Upper lobe of left lung (tissue), 4 donors: ENCODE measurements around the gene IFT57.

Experiments used
- POLR2A ChIP-seq, 4 donors: fragments of 450-650 bp; IDR thresholded peaks; one replicate each; pipeline ENCODE4 v1.5.1; 2016 to 2017; ENCODE audit warnings: antibody characterized with exemption in 4 of 4, mild to moderate bottlenecking in 2 of 4
- TF ChIP-seq, protein P1 (sequence below), 6 experiments: fragments of 450-650 bp in 4 of 6; fragments of 200-600 bp in 2 of 6; sonication (generic) in 2 of 6; IDR thresholded peaks; one replicate each; pipeline ENCODE4 v1.5.1; 2016 to 2019; ENCODE audit warnings: antibody characterized with exemption in 6 of 6

DNA sequence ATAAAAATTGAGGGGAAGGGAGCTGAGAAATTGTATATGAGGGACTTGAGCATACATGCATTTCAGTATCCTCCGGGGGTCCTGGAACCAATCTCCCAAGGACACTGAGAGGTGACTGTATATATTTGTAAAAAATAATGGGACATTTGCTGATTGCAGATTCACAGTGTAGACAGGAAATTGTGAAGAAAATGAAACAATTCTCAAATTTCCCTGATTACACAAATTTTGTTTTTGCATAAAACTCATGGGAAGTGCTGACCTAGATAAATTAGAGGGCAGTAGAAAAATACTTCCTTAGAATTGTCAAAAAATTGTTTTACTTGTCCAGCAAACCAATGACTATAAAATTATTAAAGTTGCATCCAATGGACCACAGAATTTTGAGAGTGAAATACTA is 64.0 kb downstream of the IFT57 start:
- TF ChIP-seq, protein P1, sequence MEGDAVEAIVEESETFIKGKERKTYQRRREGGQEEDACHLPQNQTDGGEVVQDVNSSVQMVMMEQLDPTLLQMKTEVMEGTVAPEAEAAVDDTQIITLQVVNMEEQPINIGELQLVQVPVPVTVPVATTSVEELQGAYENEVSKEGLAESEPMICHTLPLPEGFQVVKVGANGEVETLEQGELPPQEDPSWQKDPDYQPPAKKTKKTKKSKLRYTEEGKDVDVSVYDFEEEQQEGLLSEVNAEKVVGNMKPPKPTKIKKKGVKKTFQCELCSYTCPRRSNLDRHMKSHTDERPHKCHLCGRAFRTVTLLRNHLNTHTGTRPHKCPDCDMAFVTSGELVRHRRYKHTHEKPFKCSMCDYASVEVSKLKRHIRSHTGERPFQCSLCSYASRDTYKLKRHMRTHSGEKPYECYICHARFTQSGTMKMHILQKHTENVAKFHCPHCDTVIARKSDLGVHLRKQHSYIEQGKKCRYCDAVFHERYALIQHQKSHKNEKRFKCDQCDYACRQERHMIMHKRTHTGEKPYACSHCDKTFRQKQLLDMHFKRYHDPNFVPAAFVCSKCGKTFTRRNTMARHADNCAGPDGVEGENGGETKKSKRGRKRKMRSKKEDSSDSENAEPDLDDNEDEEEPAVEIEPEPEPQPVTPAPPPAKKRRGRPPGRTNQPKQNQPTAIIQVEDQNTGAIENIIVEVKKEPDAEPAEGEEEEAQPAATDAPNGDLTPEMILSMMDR (IDR thresholded peaks at IDR 0.05) = no peak
- no peak for TF ChIP-seq POLR2A (IDR thresholded peaks at IDR 0.05)
